Osteoblast (primary cell): Measurements from ENCODE around the gene AGAP3. TPM values are rescaled to one million over a fixed set of nuclear protein-coding genes. Genes with fewer than 3 reads are reported as not detected.

ENCODE experiments used
- DNase-seq: peaks from one replicate; pipeline ENCODE4 v3.0.0; 2011; ENCODE audit warnings: low spot score, mixed read lengths; ENCODE audit not compliant: insufficient read length; ENCODE audit errors: missing footprints
- H2AFZ ChIP-seq: 2 replicates; pipeline ENCODE4 v1.6.0; 2011; ENCODE audit warnings: mild to moderate bottlenecking, low read length
- H3K27ac ChIP-seq: 2 replicates; pipeline ENCODE4 v1.5.1; 2011; ENCODE audit warnings: mild to moderate bottlenecking, low read depth, low read length, moderate library complexity
- H3K27me3 ChIP-seq: 2 replicates; pipeline ENCODE4 v1.6.0; 2012; ENCODE audit warnings: mild to moderate bottlenecking, control low read depth, inconsistent platforms, low read length, moderate library complexity; ENCODE audit not compliant: insufficient read depth
- H3K36me3 ChIP-seq: 2 replicates; pipeline ENCODE4 v1.5.1; 2011; ENCODE audit warnings: mild to moderate bottlenecking, low read length, control low read depth, moderate library complexity; ENCODE audit not compliant: insufficient read depth
- H3K4me1 ChIP-seq: 2 replicates; pipeline ENCODE4 v1.5.1; 2011; ENCODE audit warnings: mild to moderate bottlenecking, low read length, control low read depth, moderate library complexity; ENCODE audit not compliant: insufficient read depth
- H3K4me2 ChIP-seq: 2 replicates; pipeline ENCODE4 v1.6.0; 2011; ENCODE audit warnings: mild to moderate bottlenecking, low read length; ENCODE audit not compliant: insufficient read depth
- H3K4me3 ChIP-seq: fragments of 200-600 bp; sonication (generic); 3 replicates; pipeline ENCODE4 v1.5.1; 2012; ENCODE audit warnings: mild to moderate bottlenecking, low read length, inconsistent platforms; ENCODE audit not compliant: insufficient read depth
- H3K79me2 ChIP-seq: 2 replicates; pipeline ENCODE4 v1.6.0; 2012; ENCODE audit warnings: mild to moderate bottlenecking, low read length, control low read depth, inconsistent platforms; ENCODE audit not compliant: insufficient read depth
- H3K9me3 ChIP-seq: 2 replicates; pipeline ENCODE4 v1.5.1; 2011; ENCODE audit warnings: low read depth, low read length, control low read depth
- H4K20me1 ChIP-seq: 2 replicates; pipeline ENCODE4 v1.6.0; 2012; ENCODE audit warnings: mild to moderate bottlenecking, low read length, control low read depth; ENCODE audit not compliant: insufficient read depth
- CTCF ChIP-seq: IDR thresholded peaks from 2 replicates; pipeline ENCODE4 v1.5.1; 2011; ENCODE audit warnings: mild to moderate bottlenecking, low read depth, low read length, moderate library complexity; ENCODE audit errors: extremely low read depth
- total RNA-seq: library from RNA; depleted of rRNA; stranded (reverse); fragments of >200 nt; gene quantifications from 2 replicates; pipeline ENCODE4 v1.2.3, GENCODE V29; 2012

Gene AGAP3
- total RNA-seq, 1 donor = 39.8 TPM

GRCh38 chr7:151181011-151181431, 94.7 kb downstream of the AGAP3 start:
- no peak overlapping the region for H2AFZ ChIP-seq
- H3K4me2 ChIP-seq = no peak overlapping the region
- no peak overlapping the region for H3K4me3 ChIP-seq
- H3K36me3 ChIP-seq = no peaks in the 10 kb centered on the region
- H3K27ac ChIP-seq = no peak overlapping the region
- DNase-seq = peak; percentile 13
- peaks cover 39% of the 10 kb centered on the region for H3K27me3 ChIP-seq
- peaks cover 3% of the 10 kb centered on the region for H4K20me1 ChIP-seq
- no peaks in the 10 kb centered on the region for H3K4me1 ChIP-seq
- TF ChIP-seq CTCF = no peak
- no peaks in the 10 kb centered on the region for H3K9me3 ChIP-seq
- no peaks in the 10 kb centered on the region for H3K79me2 ChIP-seq

GRCh38 chr7:151185762-151186639, 99.7 kb downstream of the AGAP3 start:
- no peak overlapping the region for H3K27ac ChIP-seq
- H2AFZ ChIP-seq = no peak overlapping the region
- peaks cover 36% of the 10 kb centered on the region for H3K27me3 ChIP-seq
- H3K4me2 ChIP-seq = no peak overlapping the region
- no peak overlapping the region for H3K4me3 ChIP-seq
- H4K20me1 ChIP-seq = no peaks in the 10 kb centered on the region
- no peak for DNase-seq
- H3K36me3 ChIP-seq = no peaks in the 10 kb centered on the region
- no peaks in the 10 kb centered on the region for H3K9me3 ChIP-seq
- no peak for TF ChIP-seq CTCF
- no peaks in the 10 kb centered on the region for H3K79me2 ChIP-seq
- H3K4me1 ChIP-seq = no peaks in the 10 kb centered on the region

GRCh38 chr7:151186640-151187408, 100.5 kb downstream of the AGAP3 start, which contains the start of gene ASB10:
Gene ASB10, minus strand, starts transcription at chr7:151187250. Its CDS starts 120 bp downstream, at chr7:151187130.
- Histone ChIP-seq H3K9me3 (no peaks in the 10 kb centered on the region), H2AFZ (no peak within 1 kb of the TSS), H3K4me3 (no peak within 1 kb of the TSS), H4K20me1 (no peaks in the 10 kb centered on the region), H3K27me3 (peaks cover 36% of the 10 kb centered on the region), H3K27ac (no peak within 1 kb of the TSS), H3K36me3 (no peaks in the 10 kb centered on the region), H3K4me2 (no peak within 1 kb of the TSS), H3K4me1 (no peaks in the 10 kb centered on the region), H3K79me2 (no peaks in the 10 kb centered on the region)
- DNase-seq = peak; percentile 82
- no peak for TF ChIP-seq CTCF
